ENCODE results near the gene DGKI. TPM values are rescaled to one million over a fixed set of nuclear protein-coding genes. Genes with fewer than 3 reads are reported as not detected.

The DGKI gene
- total and polyA plus RNA-seq, 2 experiments from 2014 or later, result 0.16 to 1.0 TPM

DNA sequence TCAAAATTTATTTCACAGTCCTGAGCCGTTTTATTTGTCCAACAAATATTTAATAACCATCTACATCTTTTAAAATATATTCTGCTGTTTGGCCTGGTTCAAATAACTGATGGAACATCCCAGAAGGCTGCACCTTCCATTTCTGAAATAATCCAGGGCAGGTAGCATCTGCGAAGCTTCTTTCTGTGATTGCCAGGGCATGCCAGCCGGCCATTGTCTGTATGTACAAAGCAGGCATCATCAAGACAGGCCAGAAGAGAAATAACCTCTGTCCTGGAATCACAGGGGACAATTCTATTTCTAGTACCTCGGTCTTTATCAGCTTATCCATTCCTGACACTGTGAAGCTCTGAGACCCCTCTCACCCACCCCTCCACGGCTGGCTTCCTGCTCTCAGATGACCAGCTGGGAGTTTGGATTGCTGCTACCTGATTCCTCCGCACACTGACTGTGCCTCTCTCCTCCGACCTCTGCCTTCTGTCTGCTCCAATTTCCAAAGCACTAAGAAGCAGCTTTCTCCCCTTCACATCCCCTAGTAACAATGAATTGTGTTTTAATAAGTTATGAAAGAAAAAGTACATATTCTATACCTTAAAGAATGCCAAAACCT is 8.0 kb downstream of the DGKI start (continued):
- TF ChIP-seq, protein P1, sequence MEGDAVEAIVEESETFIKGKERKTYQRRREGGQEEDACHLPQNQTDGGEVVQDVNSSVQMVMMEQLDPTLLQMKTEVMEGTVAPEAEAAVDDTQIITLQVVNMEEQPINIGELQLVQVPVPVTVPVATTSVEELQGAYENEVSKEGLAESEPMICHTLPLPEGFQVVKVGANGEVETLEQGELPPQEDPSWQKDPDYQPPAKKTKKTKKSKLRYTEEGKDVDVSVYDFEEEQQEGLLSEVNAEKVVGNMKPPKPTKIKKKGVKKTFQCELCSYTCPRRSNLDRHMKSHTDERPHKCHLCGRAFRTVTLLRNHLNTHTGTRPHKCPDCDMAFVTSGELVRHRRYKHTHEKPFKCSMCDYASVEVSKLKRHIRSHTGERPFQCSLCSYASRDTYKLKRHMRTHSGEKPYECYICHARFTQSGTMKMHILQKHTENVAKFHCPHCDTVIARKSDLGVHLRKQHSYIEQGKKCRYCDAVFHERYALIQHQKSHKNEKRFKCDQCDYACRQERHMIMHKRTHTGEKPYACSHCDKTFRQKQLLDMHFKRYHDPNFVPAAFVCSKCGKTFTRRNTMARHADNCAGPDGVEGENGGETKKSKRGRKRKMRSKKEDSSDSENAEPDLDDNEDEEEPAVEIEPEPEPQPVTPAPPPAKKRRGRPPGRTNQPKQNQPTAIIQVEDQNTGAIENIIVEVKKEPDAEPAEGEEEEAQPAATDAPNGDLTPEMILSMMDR (conservative IDR thresholded peaks at IDR 0.05; ENCODE audit: low read depth in 2 of 2), result no peak

GRCh38 chr7:137836541-137836940 is 10.2 kb downstream of the DGKI start:
- Histone ChIP-seq H4K20me1 (replicated peaks; ENCODE audit: insufficient read depth) (no peaks in the 10 kb centered on the region), H3K79me2 (replicated peaks; ENCODE audit: insufficient read depth) (no peaks in the 10 kb centered on the region), H3K36me3 (ENCODE audit: insufficient read depth) (peaks cover 6% of the 10 kb centered on the region; the same call in 1 of the 2 replicates), H3K27ac (ENCODE audit: low read depth) (no peak overlapping the region), H3K9me2 (ENCODE audit: insufficient read depth) (peaks cover 5% of the 10 kb centered on the region), H3K4me1 (ENCODE audit: insufficient read depth) (peaks cover 31% of the 10 kb centered on the region), H3K4me3 (no peak overlapping the region), H2AFZ (no peak overlapping the region), H3F3A (replicated peaks; ENCODE audit: low read depth) (0 out of 2 replicates have a peak, but pooled peaks cover 11% of the 10 kb centered on the region), H3K4me2 (no peak overlapping the region), H3K27me3 (ENCODE audit: insufficient read depth) (no peaks in the 10 kb centered on the region)
- TF ChIP-seq ZNF331 (CRISPR knock-in tag; IDR thresholded peaks at IDR 0.05; ENCODE audit: low read depth), result no peak
- no peak for TF ChIP-seq EZH2 (IDR thresholded peaks at IDR 0.05; ENCODE audit: low read depth, unreplicated experiment)
- TF ChIP-seq JUNB (IDR thresholded peaks at IDR 0.05; ENCODE audit: unreplicated experiment), result no peak
- no peak for TF ChIP-seq ZNF114 (CRISPR knock-in tag; IDR thresholded peaks at IDR 0.05)
- TF ChIP-seq, protein P2, sequence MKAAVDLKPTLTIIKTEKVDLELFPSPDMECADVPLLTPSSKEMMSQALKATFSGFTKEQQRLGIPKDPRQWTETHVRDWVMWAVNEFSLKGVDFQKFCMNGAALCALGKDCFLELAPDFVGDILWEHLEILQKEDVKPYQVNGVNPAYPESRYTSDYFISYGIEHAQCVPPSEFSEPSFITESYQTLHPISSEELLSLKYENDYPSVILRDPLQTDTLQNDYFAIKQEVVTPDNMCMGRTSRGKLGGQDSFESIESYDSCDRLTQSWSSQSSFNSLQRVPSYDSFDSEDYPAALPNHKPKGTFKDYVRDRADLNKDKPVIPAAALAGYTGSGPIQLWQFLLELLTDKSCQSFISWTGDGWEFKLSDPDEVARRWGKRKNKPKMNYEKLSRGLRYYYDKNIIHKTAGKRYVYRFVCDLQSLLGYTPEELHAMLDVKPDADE (IDR thresholded peaks at IDR 0.05), result no peak
- TF ChIP-seq, protein P3, sequence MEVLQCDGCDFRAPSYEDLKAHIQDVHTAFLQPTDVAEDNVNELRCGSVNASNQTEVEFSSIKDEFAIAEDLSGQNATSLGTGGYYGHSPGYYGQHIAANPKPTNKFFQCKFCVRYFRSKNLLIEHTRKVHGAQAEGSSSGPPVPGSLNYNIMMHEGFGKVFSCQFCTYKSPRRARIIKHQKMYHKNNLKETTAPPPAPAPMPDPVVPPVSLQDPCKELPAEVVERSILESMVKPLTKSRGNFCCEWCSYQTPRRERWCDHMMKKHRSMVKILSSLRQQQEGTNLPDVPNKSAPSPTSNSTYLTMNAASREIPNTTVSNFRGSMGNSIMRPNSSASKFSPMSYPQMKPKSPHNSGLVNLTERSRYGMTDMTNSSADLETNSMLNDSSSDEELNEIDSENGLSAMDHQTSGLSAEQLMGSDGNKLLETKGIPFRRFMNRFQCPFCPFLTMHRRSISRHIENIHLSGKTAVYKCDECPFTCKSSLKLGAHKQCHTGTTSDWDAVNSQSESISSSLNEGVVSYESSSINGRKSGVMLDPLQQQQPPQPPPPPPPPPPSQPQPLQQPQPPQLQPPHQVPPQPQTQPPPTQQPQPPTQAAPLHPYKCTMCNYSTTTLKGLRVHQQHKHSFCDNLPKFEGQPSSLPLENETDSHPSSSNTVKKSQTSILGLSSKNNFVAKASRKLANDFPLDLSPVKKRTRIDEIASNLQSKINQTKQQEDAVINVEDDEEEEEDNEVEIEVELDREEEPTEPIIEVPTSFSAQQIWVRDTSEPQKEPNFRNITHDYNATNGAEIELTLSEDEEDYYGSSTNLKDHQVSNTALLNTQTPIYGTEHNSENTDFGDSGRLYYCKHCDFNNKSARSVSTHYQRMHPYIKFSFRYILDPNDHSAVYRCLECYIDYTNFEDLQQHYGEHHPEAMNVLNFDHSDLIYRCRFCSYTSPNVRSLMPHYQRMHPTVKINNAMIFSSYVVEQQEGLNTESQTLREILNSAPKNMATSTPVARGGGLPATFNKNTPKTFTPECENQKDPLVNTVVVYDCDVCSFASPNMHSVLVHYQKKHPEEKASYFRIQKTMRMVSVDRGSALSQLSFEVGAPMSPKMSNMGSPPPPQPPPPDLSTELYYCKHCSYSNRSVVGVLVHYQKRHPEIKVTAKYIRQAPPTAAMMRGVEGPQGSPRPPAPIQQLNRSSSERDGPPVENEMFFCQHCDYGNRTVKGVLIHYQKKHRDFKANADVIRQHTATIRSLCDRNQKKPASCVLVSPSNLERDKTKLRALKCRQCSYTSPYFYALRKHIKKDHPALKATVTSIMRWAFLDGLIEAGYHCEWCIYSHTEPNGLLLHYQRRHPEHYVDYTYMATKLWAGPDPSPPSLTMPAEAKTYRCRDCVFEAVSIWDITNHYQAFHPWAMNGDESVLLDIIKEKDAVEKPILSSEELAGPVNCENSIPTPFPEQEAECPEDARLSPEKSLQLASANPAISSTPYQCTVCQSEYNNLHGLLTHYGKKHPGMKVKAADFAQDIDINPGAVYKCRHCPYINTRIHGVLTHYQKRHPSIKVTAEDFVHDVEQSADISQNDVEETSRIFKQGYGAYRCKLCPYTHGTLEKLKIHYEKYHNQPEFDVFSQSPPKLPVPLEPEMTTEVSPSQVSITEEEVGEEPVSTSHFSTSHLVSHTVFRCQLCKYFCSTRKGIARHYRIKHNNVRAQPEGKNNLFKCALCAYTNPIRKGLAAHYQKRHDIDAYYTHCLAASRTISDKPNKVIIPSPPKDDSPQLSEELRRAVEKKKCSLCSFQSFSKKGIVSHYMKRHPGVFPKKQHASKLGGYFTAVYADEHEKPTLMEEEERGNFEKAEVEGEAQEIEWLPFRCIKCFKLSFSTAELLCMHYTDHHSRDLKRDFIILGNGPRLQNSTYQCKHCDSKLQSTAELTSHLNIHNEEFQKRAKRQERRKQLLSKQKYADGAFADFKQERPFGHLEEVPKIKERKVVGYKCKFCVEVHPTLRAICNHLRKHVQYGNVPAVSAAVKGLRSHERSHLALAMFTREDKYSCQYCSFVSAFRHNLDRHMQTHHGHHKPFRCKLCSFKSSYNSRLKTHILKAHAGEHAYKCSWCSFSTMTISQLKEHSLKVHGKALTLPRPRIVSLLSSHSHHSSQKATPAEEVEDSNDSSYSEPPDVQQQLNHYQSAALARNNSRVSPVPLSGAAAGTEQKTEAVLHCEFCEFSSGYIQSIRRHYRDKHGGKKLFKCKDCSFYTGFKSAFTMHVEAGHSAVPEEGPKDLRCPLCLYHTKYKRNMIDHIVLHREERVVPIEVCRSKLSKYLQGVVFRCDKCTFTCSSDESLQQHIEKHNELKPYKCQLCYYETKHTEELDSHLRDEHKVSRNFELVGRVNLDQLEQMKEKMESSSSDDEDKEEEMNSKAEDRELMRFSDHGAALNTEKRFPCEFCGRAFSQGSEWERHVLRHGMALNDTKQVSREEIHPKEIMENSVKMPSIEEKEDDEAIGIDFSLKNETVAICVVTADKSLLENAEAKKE (CRISPR knock-in tag; IDR thresholded peaks at IDR 0.05), result no peak
- TF ChIP-seq, protein P4, sequence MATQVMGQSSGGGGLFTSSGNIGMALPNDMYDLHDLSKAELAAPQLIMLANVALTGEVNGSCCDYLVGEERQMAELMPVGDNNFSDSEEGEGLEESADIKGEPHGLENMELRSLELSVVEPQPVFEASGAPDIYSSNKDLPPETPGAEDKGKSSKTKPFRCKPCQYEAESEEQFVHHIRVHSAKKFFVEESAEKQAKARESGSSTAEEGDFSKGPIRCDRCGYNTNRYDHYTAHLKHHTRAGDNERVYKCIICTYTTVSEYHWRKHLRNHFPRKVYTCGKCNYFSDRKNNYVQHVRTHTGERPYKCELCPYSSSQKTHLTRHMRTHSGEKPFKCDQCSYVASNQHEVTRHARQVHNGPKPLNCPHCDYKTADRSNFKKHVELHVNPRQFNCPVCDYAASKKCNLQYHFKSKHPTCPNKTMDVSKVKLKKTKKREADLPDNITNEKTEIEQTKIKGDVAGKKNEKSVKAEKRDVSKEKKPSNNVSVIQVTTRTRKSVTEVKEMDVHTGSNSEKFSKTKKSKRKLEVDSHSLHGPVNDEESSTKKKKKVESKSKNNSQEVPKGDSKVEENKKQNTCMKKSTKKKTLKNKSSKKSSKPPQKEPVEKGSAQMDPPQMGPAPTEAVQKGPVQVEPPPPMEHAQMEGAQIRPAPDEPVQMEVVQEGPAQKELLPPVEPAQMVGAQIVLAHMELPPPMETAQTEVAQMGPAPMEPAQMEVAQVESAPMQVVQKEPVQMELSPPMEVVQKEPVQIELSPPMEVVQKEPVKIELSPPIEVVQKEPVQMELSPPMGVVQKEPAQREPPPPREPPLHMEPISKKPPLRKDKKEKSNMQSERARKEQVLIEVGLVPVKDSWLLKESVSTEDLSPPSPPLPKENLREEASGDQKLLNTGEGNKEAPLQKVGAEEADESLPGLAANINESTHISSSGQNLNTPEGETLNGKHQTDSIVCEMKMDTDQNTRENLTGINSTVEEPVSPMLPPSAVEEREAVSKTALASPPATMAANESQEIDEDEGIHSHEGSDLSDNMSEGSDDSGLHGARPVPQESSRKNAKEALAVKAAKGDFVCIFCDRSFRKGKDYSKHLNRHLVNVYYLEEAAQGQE (IDR thresholded peaks at IDR 0.05; ENCODE audit: unreplicated experiment), result no peak
- TF ChIP-seq EZH2phosphoT487 (IDR thresholded peaks at IDR 0.05; ENCODE audit: unreplicated experiment), result no peak
- no peak for TF ChIP-seq POLR2AphosphoS5 (IDR thresholded peaks at IDR 0.05; ENCODE audit: low read depth)
- no peak for TF ChIP-seq NANOG (IDR thresholded peaks at IDR 0.05; ENCODE audit: borderline replicate concordance)
- TF ChIP-seq STAT1 (IDR thresholded peaks at IDR 0.05; ENCODE audit: unreplicated experiment), result no peak
- no peak for TF ChIP-seq CREB1 (CRISPR knock-in tag; IDR thresholded peaks at IDR 0.05; ENCODE audit: low read depth)
- Mint-ChIP-seq H3K9me3 (peaks cover 29% of the 10 kb centered on the region), H3K4me1 (peaks cover 33% of the 10 kb centered on the region), H3K4me3 (no peak overlapping the region), H3K27ac (no peak overlapping the region), H3K36me3 (ENCODE audit: low read depth) (peaks cover 14% of the 10 kb centered on the region), H3K27me3 (ENCODE audit: insufficient read depth, low read depth, poor library complexity) (peaks cover 5% of the 10 kb centered on the region)
- no peak for DNase-seq (ENCODE audit: low spot score)
- no peak for ATAC-seq

Data from GM23338 (cell line).